GM21576 (cell line): Measurements from ENCODE around the gene TMOD3.
"Not testable (repeated sequence)": the region's sequence is repeated elsewhere in the genome, so short reads cannot be mapped to it uniquely, and the experiment has no call there.

Experiments used
- ATAC-seq: cut with Tn5 transposase; IDR thresholded peaks from one replicate; pipeline ENCODE4 v1.9.1; 2021; ENCODE audit warnings: mild to moderate bottlenecking, moderate library complexity; ENCODE audit not compliant: unreplicated experiment

Gene TMOD3

GRCh38 chr15:51863131-51863530, 33.7 kb downstream of the TMOD3 start:
- ATAC-seq, result no peak

- no peak for ATAC-seq
These were observed 35.1 kb downstream of the TMOD3 start for GRCh38 chr15:51864408-51865056.

DNA sequence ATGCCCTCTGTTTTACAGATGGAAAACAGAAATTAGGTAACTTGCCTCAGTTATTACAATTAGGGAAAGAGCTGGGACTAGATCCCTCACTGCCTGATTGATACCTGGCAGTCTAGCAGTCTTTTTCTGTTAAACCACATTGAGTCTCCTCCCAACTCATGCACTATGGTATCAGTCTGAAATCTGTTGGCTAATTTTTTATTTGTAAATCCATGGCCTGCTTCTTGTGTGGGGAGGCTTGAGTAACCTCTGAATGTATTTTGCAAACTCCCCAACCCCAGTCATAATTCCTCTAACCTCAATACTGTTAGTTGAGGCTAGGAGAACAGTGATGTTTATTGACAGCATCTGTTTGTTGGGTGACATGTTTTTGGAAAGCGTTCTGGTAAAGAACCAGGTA, 35.9 kb downstream of the TMOD3 start:
- ATAC-seq, result no peak

- no peak for ATAC-seq
These were observed 36.7 kb downstream of the TMOD3 start for GRCh38 chr15:51866161-51866560.

- ATAC-seq, result no peak
These were observed 37.3 kb downstream of the TMOD3 start for GRCh38 chr15:51866751-51867150.

GRCh38 chr15:51869060-51869421, 39.6 kb downstream of the TMOD3 start:
- ATAC-seq, result no peak

- ATAC-seq, result no peak
These were observed 41.3 kb downstream of the TMOD3 start for GRCh38 chr15:51870774-51871173.

GRCh38 chr15:51874751-51875644, 45.5 kb downstream of the TMOD3 start:
- no peak for ATAC-seq

DNA sequence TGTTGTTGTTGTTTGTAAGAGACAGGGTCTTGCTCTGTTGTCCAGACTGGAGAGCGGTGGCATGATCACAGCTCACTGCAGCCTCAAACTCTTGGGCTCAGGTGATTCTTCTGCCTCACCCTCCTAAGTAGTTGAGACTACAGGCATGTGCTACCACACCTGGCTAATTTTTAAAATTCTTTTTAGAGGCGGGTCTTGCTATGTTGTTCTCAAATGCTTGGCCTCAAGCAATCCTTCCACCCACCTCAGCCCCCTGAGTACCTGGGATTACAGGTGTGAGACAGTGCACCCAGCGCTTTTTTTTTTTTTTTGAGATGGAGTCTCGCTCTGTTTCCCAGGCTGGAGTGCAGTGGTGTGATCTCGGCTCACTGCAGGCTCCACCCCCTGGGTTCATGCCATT, 46.7 kb downstream of the TMOD3 start:
- ATAC-seq, result no peak

- no peak for ATAC-seq
These were observed 49.3 kb downstream of the TMOD3 start for GRCh38 chr15:51878446-51879386.

- ATAC-seq, result no peak
These were observed 50.1 kb downstream of the TMOD3 start for GRCh38 chr15:51879555-51879954.

DNA sequence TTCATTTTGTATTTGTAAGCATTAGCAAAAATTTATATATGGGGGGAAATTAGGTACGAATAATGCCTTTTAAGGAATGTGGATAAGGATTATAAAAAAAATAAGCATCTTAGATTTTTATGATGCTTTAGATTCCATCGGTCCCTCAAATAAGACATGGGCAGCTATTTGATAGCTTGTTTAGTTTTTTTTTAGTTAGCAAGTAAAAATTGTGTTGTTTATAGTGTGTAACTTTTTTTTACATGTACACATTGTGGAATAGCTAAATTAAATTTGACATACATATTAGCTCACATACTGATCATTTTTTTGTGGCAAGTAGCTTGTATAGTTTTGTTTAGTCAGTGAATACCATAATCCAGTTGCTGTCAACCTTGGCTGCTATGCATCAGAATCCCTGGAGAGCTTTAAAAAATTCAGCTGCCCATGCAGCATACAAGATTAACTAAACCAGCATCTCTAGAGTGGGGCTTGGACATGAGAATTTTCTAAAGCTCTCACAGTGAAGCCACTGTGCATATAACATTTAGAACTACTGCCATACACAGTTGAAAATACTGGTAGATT, 53.9 kb downstream of the TMOD3 start:
- no peak for ATAC-seq

DNA sequence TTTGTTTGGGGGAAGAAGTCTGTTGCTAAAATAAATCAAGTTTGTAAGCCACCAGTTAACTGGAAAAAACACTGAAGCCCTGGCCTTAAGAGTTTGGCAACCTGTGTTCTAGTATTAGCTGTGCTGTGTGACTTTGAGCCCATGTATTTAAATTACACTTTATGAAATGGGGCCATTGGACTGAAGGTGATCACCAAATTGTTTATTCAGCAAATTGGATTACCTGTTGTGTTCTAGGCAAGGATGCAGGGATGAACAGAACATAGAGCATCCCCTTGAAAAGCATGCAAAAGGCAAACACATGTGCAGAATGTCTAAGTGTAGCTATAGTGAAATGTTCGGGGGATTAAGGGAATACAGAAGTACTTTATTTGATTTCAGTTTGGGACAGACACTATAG, 54.6 kb downstream of the TMOD3 start:
- no peak for ATAC-seq

GRCh38 chr15:51884517-51885236, 55.2 kb downstream of the TMOD3 start:
- ATAC-seq, result no peak

- ATAC-seq, result not testable (repeated sequence)
These were observed 56.3 kb downstream of the TMOD3 start for GRCh38 chr15:51885758-51886157.

DNA sequence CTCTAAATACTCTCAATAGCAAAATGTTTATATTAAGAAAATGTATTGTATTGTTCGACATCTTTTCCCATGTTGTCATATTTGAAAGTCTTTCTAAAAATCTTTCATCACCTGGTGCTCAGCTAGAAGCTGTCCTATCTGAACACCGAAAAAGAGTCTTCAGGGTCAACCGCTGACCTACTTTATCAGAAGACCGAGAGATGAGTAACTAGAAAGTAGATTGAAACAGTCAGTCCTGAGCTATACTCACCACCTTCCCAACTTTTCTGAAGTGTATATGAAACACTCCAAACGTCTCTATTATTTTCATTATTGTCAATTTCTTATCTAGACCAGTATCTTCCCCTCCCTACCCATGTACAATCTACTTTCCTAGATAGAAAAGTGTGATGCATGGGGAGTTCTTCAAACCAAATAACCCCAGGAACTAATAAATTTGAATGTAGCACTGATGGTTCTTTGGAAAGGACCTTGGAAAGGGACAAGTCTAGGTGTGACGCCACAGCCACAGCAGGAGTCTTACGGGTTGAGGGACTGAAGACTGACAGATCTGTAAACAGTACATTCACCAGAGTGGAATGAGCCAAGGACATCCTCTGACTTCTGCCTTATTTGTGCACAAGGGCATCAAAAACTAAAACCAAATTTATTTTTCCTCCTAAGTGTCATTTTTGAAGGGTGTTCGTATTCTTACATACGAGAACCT, 58.6 kb downstream of the TMOD3 start:
- no peak for ATAC-seq

GRCh38 chr15:51888593-51889195, 59.2 kb downstream of the TMOD3 start:
- ATAC-seq, result no peak

- ATAC-seq, result no peak
These were observed 60.0 kb downstream of the TMOD3 start for GRCh38 chr15:51889486-51889885.

DNA sequence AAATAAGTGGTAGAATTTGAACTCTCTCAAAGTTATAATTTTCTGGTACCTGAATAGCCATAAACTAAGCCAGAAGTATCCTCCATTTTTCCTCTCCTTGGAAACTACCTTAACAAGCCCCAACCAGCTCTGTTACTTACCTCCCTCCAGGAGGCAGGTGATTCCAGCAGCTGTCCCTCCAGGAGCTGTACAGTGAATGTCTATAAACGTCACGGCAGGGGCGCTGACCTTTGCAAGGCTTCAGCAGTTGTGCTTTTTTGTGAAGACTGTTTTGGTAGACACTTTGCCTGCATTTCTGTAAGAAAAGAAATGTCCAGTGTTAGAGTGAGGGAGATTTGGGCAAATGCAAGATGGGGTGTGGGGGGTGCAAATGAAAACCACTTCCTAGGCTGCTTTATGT, 75.0 kb downstream of the TMOD3 start:
- ATAC-seq, result no peak
